ENCODE results near the gene SMAD9.

- no peak for TF ChIP-seq CTCF (conservative IDR thresholded peaks at IDR 0.05; ENCODE audit: low read length)
- TF ChIP-seq EZH2phosphoT487 (IDR thresholded peaks at IDR 0.05; ENCODE audit: borderline replicate concordance): no peak
These were observed 16.0 kb downstream of the SMAD9 start for GRCh38 chr13:36903925-36904595.
